Frontal cortex (tissue), 4 donors: Measurements from ENCODE around the gene NDUFV2. TPM values are rescaled to one million over a fixed set of nuclear protein-coding genes. Genes with fewer than 3 reads are reported as not detected.

Experiments
- DNase-seq, 2 donors: peaks; one replicate each; pipeline ENCODE4 v3.0.0; 2012; ENCODE audit warnings: low spot score in 2 of 2
- FAIRE-seq: peaks from 2 replicates; lab custom pipeline; 2012; peaks lifted over from hg19 to GRCh38; lab: Jason Lieb, UNC
- total RNA-seq: library from RNA; depleted of rRNA; stranded (reverse); fragments of >200 nt; gene quantifications from one replicate; pipeline ENCODE4 v1.2.3, GENCODE V29; 2014
- donor health status: control.
- donor health status: control.
- donor health status: control.

The NDUFV2 gene
- total RNA-seq, 1 donor from 2014 or later: 85.2 TPM

GRCh38 chr18:9182852-9183399, 80.4 kb downstream of the NDUFV2 start:
- DNase-seq: no peak
- FAIRE-seq: no peak

Other genes with a start within 250 kb of the NDUFV2 start
- gene ANKRD12, start 34.1 kb downstream of the NDUFV2 start, total RNA-seq: 135 TPM
- 22.0 TPM for gene TWSG1, start 232.1 kb downstream of the NDUFV2 start, total RNA-seq